Measurements from ENCODE around the gene TGM5.

- TF ChIP-seq CTCF (IDR thresholded peaks at IDR 0.05) (no peak), POLR2A (IDR thresholded peaks at IDR 0.05) (no peak)
These were observed 7.4 kb upstream of the TGM5 start for GRCh38 chr15:43274136-43274535.

All from heart left ventricle (tissue), 13 donors.